Loucy (cell line): ENCODE data around the gene ADAMTS2.

Source experiments
- EZH2phosphoT487 ChIP-seq: fragments of 200-600 bp; IDR thresholded peaks from 2 replicates; pipeline ENCODE4 v1.6.1; 2018; ENCODE audit warnings: antibody characterized with exemption, mild to moderate bottlenecking, moderate library complexity, borderline replicate concordance
- TF ChIP-seq, protein P1 (sequence below): fragments of 200-600 bp; sonication (generic); conservative IDR thresholded peaks from 2 replicates; pipeline ENCODE4 v1.5.1; 2014; ENCODE audit warnings: mild to moderate bottlenecking, antibody characterized with exemption, low read length

DNA sequence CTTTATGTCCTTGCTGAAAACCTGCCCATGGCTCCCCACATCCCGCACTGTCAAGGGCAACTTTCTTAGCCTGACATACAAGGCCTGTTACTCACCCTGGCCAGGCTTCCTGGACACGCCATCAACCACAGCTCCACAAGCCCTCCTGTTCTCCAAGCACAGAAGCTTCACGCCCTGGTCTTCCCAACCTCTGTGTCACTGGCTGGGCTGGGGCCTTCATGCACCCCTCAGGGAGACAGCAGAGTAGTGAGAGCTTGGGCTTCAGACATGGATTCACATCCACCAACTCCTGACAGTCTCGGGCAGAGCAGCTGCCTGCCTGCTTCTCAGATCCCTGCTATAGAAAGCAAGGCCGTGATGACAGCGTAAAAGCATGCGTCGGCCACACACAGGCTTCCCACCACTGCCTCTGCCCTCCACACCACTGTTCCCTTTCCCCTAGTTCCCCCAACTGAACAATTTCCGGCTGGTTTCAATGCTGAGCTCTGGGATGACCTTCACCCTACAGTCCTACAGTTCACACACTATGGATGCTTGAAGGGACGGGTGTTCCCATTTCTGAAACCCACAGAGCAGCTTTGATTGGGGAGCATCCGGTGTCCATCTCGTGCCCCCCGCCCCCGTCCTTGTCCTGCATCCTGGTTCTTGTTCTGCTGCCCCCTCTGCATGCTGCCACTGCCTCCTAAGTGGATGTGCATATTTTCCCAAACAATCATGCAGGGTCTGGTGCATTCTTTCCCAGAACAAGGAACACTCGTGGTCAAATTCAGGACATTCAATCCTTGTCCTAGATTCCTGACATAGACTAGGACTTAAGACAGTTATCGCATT lies 33.4 kb upstream of the ADAMTS2 start:
- TF ChIP-seq, protein P1, sequence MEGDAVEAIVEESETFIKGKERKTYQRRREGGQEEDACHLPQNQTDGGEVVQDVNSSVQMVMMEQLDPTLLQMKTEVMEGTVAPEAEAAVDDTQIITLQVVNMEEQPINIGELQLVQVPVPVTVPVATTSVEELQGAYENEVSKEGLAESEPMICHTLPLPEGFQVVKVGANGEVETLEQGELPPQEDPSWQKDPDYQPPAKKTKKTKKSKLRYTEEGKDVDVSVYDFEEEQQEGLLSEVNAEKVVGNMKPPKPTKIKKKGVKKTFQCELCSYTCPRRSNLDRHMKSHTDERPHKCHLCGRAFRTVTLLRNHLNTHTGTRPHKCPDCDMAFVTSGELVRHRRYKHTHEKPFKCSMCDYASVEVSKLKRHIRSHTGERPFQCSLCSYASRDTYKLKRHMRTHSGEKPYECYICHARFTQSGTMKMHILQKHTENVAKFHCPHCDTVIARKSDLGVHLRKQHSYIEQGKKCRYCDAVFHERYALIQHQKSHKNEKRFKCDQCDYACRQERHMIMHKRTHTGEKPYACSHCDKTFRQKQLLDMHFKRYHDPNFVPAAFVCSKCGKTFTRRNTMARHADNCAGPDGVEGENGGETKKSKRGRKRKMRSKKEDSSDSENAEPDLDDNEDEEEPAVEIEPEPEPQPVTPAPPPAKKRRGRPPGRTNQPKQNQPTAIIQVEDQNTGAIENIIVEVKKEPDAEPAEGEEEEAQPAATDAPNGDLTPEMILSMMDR = no peak
- TF ChIP-seq EZH2phosphoT487 = no peak
